ENCODE measurements around the gene LYRM9. TPM values are rescaled to one million over a fixed set of nuclear protein-coding genes. Genes with fewer than 3 reads are reported as not detected.

LYRM9 gene
- total RNA-seq, 2 donors from 2014 or later = 5.8 to 8.3 TPM

GRCh38 chr17:27858621-27859305 is 34.4 kb downstream of the LYRM9 start:
- Mint-ChIP-seq H3K27ac (no peak overlapping the region), H3K36me3 (ENCODE audit: low read depth) (no peaks in the 10 kb centered on the region), H3K4me3 (no peak overlapping the region), H3K9me3 (no peaks in the 10 kb centered on the region), H3K27me3 (ENCODE audit: insufficient read depth) (no peaks in the 10 kb centered on the region), H3K4me1 (peaks cover 16% of the 10 kb centered on the region)
- Histone ChIP-seq H3K4me1 (ENCODE audit: control insufficient read depth, insufficient read depth, low read length) (peaks cover 7% of the 10 kb centered on the region), H3K36me3 (ENCODE audit: control insufficient read depth, insufficient read depth, low read length) (no peaks in the 10 kb centered on the region), H3K4me3 (ENCODE audit: low read length) (no peak overlapping the region), H3K27me3 (ENCODE audit: control insufficient read depth, insufficient read depth, low read length, poor library complexity, severe bottlenecking) (no peaks in the 10 kb centered on the region), H3K27ac (ENCODE audit: low read depth, low read length) (no peak overlapping the region), H3K9ac (ENCODE audit: extremely low read depth, low read length, poor library complexity, severe bottlenecking) (no peak overlapping the region), H3K9me3 (ENCODE audit: control insufficient read depth, low read length) (no peaks in the 10 kb centered on the region)
- no peak for DNase-seq
- TF ChIP-seq CTCF (conservative IDR thresholded peaks at IDR 0.05) = no peak
- 92 to 93% methylated on average over 3 to 6 of the region's 6 CpGs for WGBS, 2 experiments (ENCODE audit: insufficient coverage in 1 of 2, insufficient read length in 1 of 2)

- H3K9ac ChIP-seq (ENCODE audit: extremely low read depth, low read length, poor library complexity, severe bottlenecking) = no peak overlapping the region
- TF ChIP-seq CTCF (conservative IDR thresholded peaks at IDR 0.05) = no peak
- Mint-ChIP-seq H3K27me3 (ENCODE audit: insufficient read depth) (peaks cover 9% of the 10 kb centered on the region), H3K9me3 (no peaks in the 10 kb centered on the region), H3K4me3 (no peak overlapping the region), H3K36me3 (ENCODE audit: low read depth) (no peaks in the 10 kb centered on the region), H3K27ac (no peak overlapping the region), H3K4me1 (peaks cover 16% of the 10 kb centered on the region)
- H3K4me3 ChIP-seq (ENCODE audit: low read length) = no peak overlapping the region
- H3K27me3 ChIP-seq (ENCODE audit: control insufficient read depth, insufficient read depth, low read length, poor library complexity, severe bottlenecking) = no peaks in the 10 kb centered on the region
- no peaks in the 10 kb centered on the region for H3K9me3 ChIP-seq (ENCODE audit: control insufficient read depth, low read length)
- H3K4me1 ChIP-seq (ENCODE audit: control insufficient read depth, insufficient read depth, low read length) = peaks cover 7% of the 10 kb centered on the region
- no peak overlapping the region for H3K27ac ChIP-seq (ENCODE audit: low read depth, low read length)
- DNase-seq = peak; percentile 46
- no peaks in the 10 kb centered on the region for H3K36me3 ChIP-seq (ENCODE audit: control insufficient read depth, insufficient read depth, low read length)
- WGBS, 2 experiments (ENCODE audit: insufficient coverage in 1 of 2, insufficient read length in 1 of 2) = 88 to 94% methylated on average over 4 to 5 of the region's 5 CpGs
Observed at GRCh38 chr17:27856676-27857432, 36.3 kb downstream of the LYRM9 start.

- Histone ChIP-seq H3K27ac (ENCODE audit: low read depth, low read length) (no peak overlapping the region), H3K36me3 (ENCODE audit: control insufficient read depth, insufficient read depth, low read length) (no peaks in the 10 kb centered on the region), H3K9me3 (ENCODE audit: control insufficient read depth, low read length) (no peaks in the 10 kb centered on the region), H3K9ac (ENCODE audit: extremely low read depth, low read length, poor library complexity, severe bottlenecking) (no peak overlapping the region), H3K27me3 (ENCODE audit: control insufficient read depth, insufficient read depth, low read length, poor library complexity, severe bottlenecking) (no peaks in the 10 kb centered on the region), H3K4me1 (ENCODE audit: control insufficient read depth, insufficient read depth, low read length) (no peaks in the 10 kb centered on the region), H3K4me3 (ENCODE audit: low read length) (no peak overlapping the region)
- Mint-ChIP-seq H3K36me3 (ENCODE audit: low read depth) (no peaks in the 10 kb centered on the region), H3K27ac (no peak overlapping the region), H3K4me3 (no peak overlapping the region), H3K9me3 (no peaks in the 10 kb centered on the region), H3K27me3 (ENCODE audit: insufficient read depth) (peaks cover 9% of the 10 kb centered on the region), H3K4me1 (peaks cover 8% of the 10 kb centered on the region)
- peak; percentile 13 for DNase-seq
- TF ChIP-seq CTCF (conservative IDR thresholded peaks at IDR 0.05) = no peak
- 93 to 98% methylated on average over 2 to 3 of the region's 3 CpGs for WGBS, 2 experiments (ENCODE audit: insufficient coverage in 1 of 2, insufficient read length in 1 of 2)
Observed at GRCh38 chr17:27855454-27855853, 37.7 kb downstream of the LYRM9 start.

All from endodermal cell (in vitro differentiated cells).